ENCODE results near the gene TBPL1. TPM values are rescaled to one million over a fixed set of nuclear protein-coding genes. Genes with fewer than 3 reads are reported as not detected.

TBPL1 gene
- total and polyA plus RNA-seq, 9 of the 15 experiments (the other 6 are each of a cell fraction or from before 2014, with no cell fraction given), result 78.1 to 152 (median 107) TPM

- TF ChIP-seq PHF8 (IDR thresholded peaks at IDR 0.05; ENCODE audit: borderline replicate concordance, low read length), result peak; percentile 69; the same call in 1 of the 2 replicates
- TF ChIP-seq ZKSCAN1 (IDR thresholded peaks at IDR 0.05; ENCODE audit: low read depth, low read length), result peak; percentile 43; the same call in 1 of the 2 replicates
- no peak; the same call in 1 of the 2 replicates for TF ChIP-seq FOSL1 (tag; conservative IDR thresholded peaks at IDR 0.05)
- TF ChIP-seq ZBTB11 (CRISPR knock-in tag; IDR thresholded peaks at IDR 0.05), result peak in 1 of 3 experiments; percentile 82; a peak in 2 of 6 replicates
- TF ChIP-seq POLR2AphosphoS5 (IDR thresholded peaks at IDR 0.05; ENCODE audit: control insufficient read depth, insufficient read depth, low read depth, low read length), result peak; percentile 92
- no peak for TF ChIP-seq ZNF318 (IDR thresholded peaks at IDR 0.05; ENCODE audit: borderline replicate concordance in 1 of 2, low read depth in 1 of 2)
- peak; percentile 80 for TF ChIP-seq PML (IDR thresholded peaks at IDR 0.05; ENCODE audit: low read length)
- TF ChIP-seq ZBTB33 (CRISPR knock-in tag; IDR thresholded peaks at IDR 0.05), result 0 out of 2 replicates have a peak, but pooled peaks have one; percentile 9
- TF ChIP-seq CBX3 (IDR thresholded peaks at IDR 0.05; ENCODE audit: borderline replicate concordance in 1 of 2, low read length in 2 of 2), result peak in 1 of 2 experiments; percentile 44; a peak in 1 of 3 replicates
Observed at GRCh38 chr6:133952815-133953633, at the start of gene TBPL1 (continued).

Data from K562 (cell line).